GM23338 (cell line): ENCODE results near the gene MFAP3L. TPM values are rescaled to one million over a fixed set of nuclear protein-coding genes. Genes with fewer than 3 reads are reported as not detected.

ENCODE experiments used
- ATAC-seq: fragments of 200-7000 bp; cut with Tn5 transposase; 3 replicates; pipeline ENCODE4 v1.9.1; 2020
- DNase-seq: peaks from one replicate; pipeline ENCODE4 v3.0.0-alpha.2; 2015; ENCODE audit warnings: low spot score
- H2AFZ ChIP-seq: fragments of 200-600 bp; sonication (generic); 2 replicates; pipeline ENCODE4 v1.8.0; 2016; ENCODE audit warnings: antibody characterized with exemption, mild to moderate bottlenecking, moderate library complexity
- H3F3A ChIP-seq: fragments of 200-600 bp; sonication (generic); replicated peaks from 2 replicates; pipeline ENCODE4 v1.8.0; 2017; ENCODE audit warnings: antibody characterized with exemption, mixed run types, low read depth
- H3K27ac ChIP-seq: fragments of 200-600 bp; sonication (generic); 2 replicates; pipeline ENCODE4 v1.6.1; 2016; ENCODE audit warnings: low read depth
- H3K27me3 ChIP-seq: fragments of 200-600 bp; sonication (generic); 2 replicates; pipeline ENCODE4 v1.8.0; 2016; ENCODE audit warnings: mild to moderate bottlenecking, mixed run types, moderate library complexity; ENCODE audit not compliant: insufficient read depth
- H3K36me3 ChIP-seq: fragments of 200-600 bp; sonication (generic); 2 replicates; pipeline ENCODE4 v1.8.0; 2016; ENCODE audit warnings: mild to moderate bottlenecking; ENCODE audit not compliant: insufficient read depth
- H3K4me1 ChIP-seq: fragments of 200-600 bp; sonication (generic); 2 replicates; pipeline ENCODE4 v1.8.0; 2016; ENCODE audit warnings: mild to moderate bottlenecking, moderate library complexity; ENCODE audit not compliant: insufficient read depth
- H3K4me2 ChIP-seq: fragments of 200-600 bp; sonication (generic); 2 replicates; pipeline ENCODE4 v1.7.1; 2017; ENCODE audit warnings: mixed run types
- H3K4me3 ChIP-seq: fragments of 200-600 bp; sonication (generic); 2 replicates; pipeline ENCODE4 v1.6.1; 2016; ENCODE audit warnings: mixed run types
- H3K79me2 ChIP-seq: fragments of 200-600 bp; sonication (generic); replicated peaks from 2 replicates; pipeline ENCODE4 v1.8.0; 2017; ENCODE audit warnings: mild to moderate bottlenecking; ENCODE audit not compliant: insufficient read depth
- H3K9me2 ChIP-seq: fragments of 200-600 bp; sonication (generic); 2 replicates; pipeline ENCODE4 v1.8.0; 2017; ENCODE audit not compliant: insufficient read depth
- H4K20me1 ChIP-seq: fragments of 200-600 bp; sonication (generic); replicated peaks from 2 replicates; pipeline ENCODE4 v1.8.0; 2017; ENCODE audit warnings: mild to moderate bottlenecking; ENCODE audit not compliant: insufficient read depth
- H3K27ac Mint-ChIP-seq: 2 replicates; pipeline ENCODE4 v1.8.0; 2020; ENCODE audit warnings: inconsistent platforms, mild to moderate bottlenecking, moderate library complexity, mixed read lengths
- H3K27me3 Mint-ChIP-seq: 3 replicates; pipeline ENCODE4 v1.8.0; 2022; ENCODE audit warnings: low read depth, mild to moderate bottlenecking, moderate library complexity, mixed read lengths, inconsistent platforms; ENCODE audit not compliant: insufficient read depth, poor library complexity
- H3K36me3 Mint-ChIP-seq: 3 replicates; pipeline ENCODE4 v1.8.0; 2021; ENCODE audit warnings: low read depth, mild to moderate bottlenecking, inconsistent platforms, moderate library complexity, mixed read lengths
- H3K4me1 Mint-ChIP-seq: 3 replicates; pipeline ENCODE4 v1.8.0; 2020; ENCODE audit warnings: mild to moderate bottlenecking, inconsistent platforms, mixed read lengths
- H3K4me3 Mint-ChIP-seq: 3 replicates; pipeline ENCODE4 v1.8.0; 2021; ENCODE audit warnings: moderate library complexity, mild to moderate bottlenecking, inconsistent platforms, mixed read lengths
- H3K9me3 Mint-ChIP-seq: 3 replicates; pipeline ENCODE4 v1.8.0; 2020; ENCODE audit warnings: moderate library complexity, mild to moderate bottlenecking, inconsistent platforms, mixed read lengths
- CREB1 ChIP-seq: fragments of 250-450 bp; sonication (Bioruptor Pico); IDR thresholded peaks from 2 replicates; pipeline ENCODE4 v1.5.0; 2020; ENCODE audit warnings: low read depth, mild to moderate bottlenecking, moderate library complexity
- CTCF ChIP-seq, 2 experiments: fragments of 200-600 bp in 1 of 2; sonication (generic) in 1 of 2; conservative IDR thresholded peaks; 2 replicates each; pipeline versions ENCODE4 v1.5.1 to v1.6.1; 2016 to 2017; ENCODE audit warnings: antibody characterized with exemption in 2 of 2, low read depth in 2 of 2, mild to moderate bottlenecking in 2 of 2, moderate library complexity in 1 of 2
- EZH2phosphoT487 ChIP-seq: fragments of 200-600 bp; sonication (generic); IDR thresholded peaks from one replicate; pipeline ENCODE4 v1.8.1; 2018; ENCODE audit warnings: antibody characterized with exemption; ENCODE audit not compliant: unreplicated experiment
- NANOG ChIP-seq: IDR thresholded peaks from 2 replicates; pipeline ENCODE4 v1.6.1; 2016; ENCODE audit warnings: antibody characterized with exemption, borderline replicate concordance
- POLR2AphosphoS5 ChIP-seq: IDR thresholded peaks from 2 replicates; pipeline ENCODE4 v1.6.1; 2016; ENCODE audit warnings: antibody characterized with exemption, low read depth
- REST ChIP-seq: IDR thresholded peaks from one replicate; pipeline ENCODE4 v1.6.1; 2018; ENCODE audit warnings: antibody characterized with exemption; ENCODE audit not compliant: unreplicated experiment
- STAT1 ChIP-seq: IDR thresholded peaks from one replicate; pipeline ENCODE4 v1.6.1; 2016; ENCODE audit warnings: antibody characterized with exemption; ENCODE audit not compliant: unreplicated experiment
- ZNF114 ChIP-seq: fragments of 250-450 bp; sonication (Bioruptor Pico); IDR thresholded peaks from 2 replicates; pipeline ENCODE4 v1.5.0; 2020; ENCODE audit warnings: mild to moderate bottlenecking, moderate library complexity
- polyA plus RNA-seq: library from polyadenylated mRNA; unstranded; fragments of >200 nt; fragmentation: Nextera tagmentation; extraction: Ambion mirVana; gene quantifications from 2 replicates; pipeline ENCODE4 v1.2.1, GENCODE V29; 2016
- total RNA-seq: library from RNA; depleted of rRNA; stranded (reverse); fragments of >200 nt; shearing (Covaris generic); gene quantifications from 2 replicates; pipeline ENCODE4 v1.2.3, GENCODE V29; 2014
- TF ChIP-seq, protein P1 (sequence below): IDR thresholded peaks from 2 replicates; pipeline ENCODE4 v1.6.1; 2016; ENCODE audit warnings: antibody characterized with exemption

Gene MFAP3L
- total and polyA plus RNA-seq, 2 experiments from 2014 or later = 3.4 to 7.9 TPM

- H3K9me3 Mint-ChIP-seq = no peaks in the 10 kb centered on the region; the same call in 2 of the 3 replicates
- H4K20me1 ChIP-seq = no peaks in the 10 kb centered on the region
These were observed 70.7 kb downstream of the MFAP3L start for GRCh38 chr4:169955521-169955920.

More at GRCh38 chr4:169955521-169955920, 70.7 kb downstream of the MFAP3L start:
- Histone ChIP-seq H3K79me2 (no peaks in the 10 kb centered on the region), H3K36me3 (no peaks in the 10 kb centered on the region; the same call in 1 of the 2 replicates), H3K27ac (no peak overlapping the region), H3K4me2 (no peak overlapping the region), H3K9me2 (no peaks in the 10 kb centered on the region), H2AFZ (no peak overlapping the region), H3K4me1 (peaks cover 16% of the 10 kb centered on the region; the same call in 1 of the 2 replicates), H3K27me3 (no peaks in the 10 kb centered on the region), H3F3A (no peaks in the 10 kb centered on the region), H3K4me3 (no peak overlapping the region)
- Mint-ChIP-seq H3K27ac (no peak overlapping the region), H3K36me3 (no peaks in the 10 kb centered on the region), H3K4me3 (no peak overlapping the region), H3K27me3 (peaks cover 2% of the 10 kb centered on the region), H3K4me1 (peaks cover 19% of the 10 kb centered on the region)
- TF ChIP-seq ZNF114 (CRISPR knock-in tag) = no peak
- no peak for TF ChIP-seq EZH2phosphoT487
- TF ChIP-seq CTCF (conservative IDR thresholded peaks at IDR 0.05; ENCODE audit: low read depth in 2 of 2) = no peak
- TF ChIP-seq CREB1 (CRISPR knock-in tag) = no peak
- no peak for TF ChIP-seq REST
- no peak for TF ChIP-seq STAT1
- TF ChIP-seq, protein P1, sequence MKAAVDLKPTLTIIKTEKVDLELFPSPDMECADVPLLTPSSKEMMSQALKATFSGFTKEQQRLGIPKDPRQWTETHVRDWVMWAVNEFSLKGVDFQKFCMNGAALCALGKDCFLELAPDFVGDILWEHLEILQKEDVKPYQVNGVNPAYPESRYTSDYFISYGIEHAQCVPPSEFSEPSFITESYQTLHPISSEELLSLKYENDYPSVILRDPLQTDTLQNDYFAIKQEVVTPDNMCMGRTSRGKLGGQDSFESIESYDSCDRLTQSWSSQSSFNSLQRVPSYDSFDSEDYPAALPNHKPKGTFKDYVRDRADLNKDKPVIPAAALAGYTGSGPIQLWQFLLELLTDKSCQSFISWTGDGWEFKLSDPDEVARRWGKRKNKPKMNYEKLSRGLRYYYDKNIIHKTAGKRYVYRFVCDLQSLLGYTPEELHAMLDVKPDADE = no peak
- TF ChIP-seq NANOG = no peak
- no peak for TF ChIP-seq POLR2AphosphoS5
- ATAC-seq (no peak), DNase-seq (no peak)
